NCI-H524 treated with DMSO at 0.1 percent for 48 hours (cell line): Measurements from ENCODE around the gene TMEM89.

Experiments used
- DNase-seq: peaks from one replicate; lab custom pipeline; 2025; lab: John Stamatoyannopoulos, UW

Gene TMEM89

DNA sequence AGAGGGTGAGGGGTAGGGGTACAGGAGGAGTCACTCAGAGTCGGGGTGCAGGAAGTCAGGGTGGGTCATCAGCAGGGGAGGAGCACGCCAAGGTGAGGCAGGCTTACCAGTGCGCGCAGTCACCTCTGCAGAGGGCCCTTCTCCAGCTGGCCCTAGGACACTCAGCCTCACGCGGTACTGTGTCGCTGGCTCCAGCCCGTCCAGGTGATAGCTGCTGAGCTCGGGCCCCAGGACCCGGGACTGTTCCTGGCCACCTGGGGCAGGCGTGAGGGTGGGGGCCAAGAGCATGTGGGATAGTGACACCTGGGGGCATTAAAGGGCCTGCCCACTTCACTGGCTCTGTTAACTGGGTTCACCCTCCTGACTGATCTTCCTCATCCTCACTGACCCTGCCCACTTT is 33.9 kb downstream of the TMEM89 start:
- no peak for DNase-seq

DNA sequence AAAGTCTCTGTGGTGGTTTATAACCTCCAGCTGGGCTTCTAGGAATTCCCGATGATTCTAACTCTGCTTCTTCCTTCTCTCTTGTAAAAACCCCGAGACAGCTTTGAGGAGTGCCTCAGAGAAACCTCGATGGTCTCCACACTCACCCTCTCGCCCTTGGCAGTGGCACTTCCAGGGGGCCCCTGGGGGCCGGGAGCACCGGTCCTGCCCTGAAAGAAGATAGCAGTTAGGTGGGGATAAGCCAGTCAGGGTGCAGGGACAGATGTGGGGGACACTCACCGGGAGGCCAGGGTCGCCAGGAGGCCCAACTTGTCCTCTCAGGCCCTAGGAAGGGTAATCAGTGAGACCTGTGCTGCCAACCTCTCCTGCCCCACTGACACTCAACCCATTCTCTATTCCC is 36.2 kb downstream of the TMEM89 start:
- no peak for DNase-seq

- no peak for DNase-seq
These were observed 36.7 kb downstream of the TMEM89 start for GRCh38 chr3:48584836-48585235.

DNA sequence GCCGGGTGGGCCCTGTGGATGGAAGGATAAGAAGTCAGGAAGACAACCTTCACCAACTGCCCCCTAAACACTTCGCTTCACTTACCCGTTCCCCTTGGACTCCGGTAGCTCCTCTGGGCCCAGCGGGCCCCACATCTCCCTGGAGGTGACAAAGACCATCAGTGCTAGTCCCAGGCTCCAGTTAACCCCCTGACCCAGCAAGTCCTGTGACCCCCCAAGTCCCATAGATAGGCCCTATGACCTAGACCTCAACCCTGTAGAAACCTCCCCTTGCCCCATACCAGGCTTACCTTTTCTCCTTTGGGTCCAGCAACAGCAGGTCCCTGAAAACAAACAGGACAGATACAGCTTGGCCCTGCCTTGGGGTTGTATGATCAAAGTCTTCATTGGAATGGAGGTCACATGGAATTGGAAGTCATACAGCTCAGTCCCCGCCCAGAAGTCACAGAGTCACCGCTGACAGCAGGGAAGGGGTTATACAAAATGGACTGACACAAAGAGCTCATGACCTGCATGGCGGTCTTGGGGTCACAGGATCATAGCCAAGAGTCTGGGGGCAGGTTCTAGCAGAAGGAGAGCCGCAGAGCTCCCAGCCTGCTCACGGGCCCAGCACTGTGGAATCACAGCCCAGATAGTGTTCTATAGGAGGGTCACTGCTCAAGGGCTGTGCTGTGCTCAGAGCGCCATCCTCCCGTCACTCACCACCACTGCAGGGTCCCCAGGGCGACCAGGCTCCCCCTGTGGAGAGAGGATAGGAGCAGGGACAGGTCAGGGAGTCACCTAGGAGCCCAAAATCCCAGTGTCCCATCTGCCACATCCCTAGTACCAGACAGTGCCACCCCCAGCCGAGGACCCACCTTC is 39.7 kb downstream of the TMEM89 start:
- DNase-seq, result no peak

DNA sequence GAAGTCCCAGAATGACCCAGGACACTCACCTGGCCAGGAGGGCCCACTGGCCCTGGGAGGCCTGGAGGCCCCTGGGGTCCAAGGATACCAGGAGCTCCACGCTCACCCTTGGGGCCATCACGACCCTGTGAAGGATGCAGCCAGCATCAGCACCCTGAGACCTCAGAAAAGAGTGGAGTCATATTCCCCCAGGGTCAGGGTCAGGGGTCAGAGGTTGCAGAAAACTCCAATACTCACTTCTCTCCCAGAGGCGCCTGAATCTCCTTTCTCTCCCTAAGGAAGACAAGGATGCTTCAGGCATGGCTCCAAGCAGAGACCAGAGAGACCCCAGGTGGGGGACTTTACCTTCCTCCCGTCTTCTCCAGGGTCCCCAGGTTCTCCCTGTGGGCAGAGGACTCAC is 44.9 kb downstream of the TMEM89 start:
- DNase-seq, result no peak

DNA sequence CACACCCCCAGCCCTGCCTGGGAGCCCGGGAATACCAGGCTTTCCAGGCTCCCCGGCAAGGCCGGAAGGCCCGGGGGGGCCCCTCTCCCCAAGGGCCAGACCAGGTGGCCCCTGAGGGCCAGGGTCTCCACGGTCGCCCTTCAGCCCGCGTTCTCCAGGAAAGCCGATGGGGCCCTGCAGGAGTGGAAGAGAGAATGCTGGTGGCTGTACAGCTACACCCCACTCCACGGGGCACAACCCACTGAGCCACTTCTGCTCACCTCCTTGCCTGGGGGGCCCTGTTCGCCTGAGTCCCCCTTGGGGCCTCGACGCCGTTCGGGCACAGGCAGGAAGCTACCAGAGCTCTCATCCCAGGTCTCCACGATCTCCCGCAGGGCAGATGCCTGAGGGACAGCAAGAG is 46.2 kb downstream of the TMEM89 start:
- no peak for DNase-seq

GRCh38 chr3:48573973-48574585 is 47.5 kb downstream of the TMEM89 start:
- no peak for DNase-seq

DNA sequence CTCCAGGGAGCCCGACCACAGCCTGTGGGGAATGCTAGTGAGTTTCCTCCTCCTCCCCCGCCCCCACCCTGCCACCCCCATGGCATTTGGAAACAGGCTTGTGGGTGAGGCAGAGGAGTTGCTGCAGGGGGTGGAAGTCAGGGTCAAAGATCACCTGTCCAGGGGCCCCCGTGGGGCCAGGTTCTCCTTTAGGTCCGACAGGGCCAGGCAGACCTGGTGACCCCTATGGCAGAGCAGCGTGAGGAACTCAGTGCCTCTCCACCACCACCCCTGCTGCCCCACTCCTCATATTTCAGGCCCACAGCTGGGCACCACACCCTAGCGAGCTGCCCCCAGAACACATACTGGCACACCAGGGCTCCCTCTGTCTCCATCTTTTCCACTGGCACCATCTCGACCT is 49.1 kb downstream of the TMEM89 start:
- no peak for DNase-seq

- no peak for DNase-seq
These were observed 49.6 kb downstream of the TMEM89 start for GRCh38 chr3:48571938-48572337.
